ENCODE data around the gene SNRPB.

The SNRPB gene

GRCh38 chr20:2420510-2420909 lies 50.1 kb downstream of the SNRPB start:
- DNase-seq (ENCODE audit: low read depth) = no peak

DNA sequence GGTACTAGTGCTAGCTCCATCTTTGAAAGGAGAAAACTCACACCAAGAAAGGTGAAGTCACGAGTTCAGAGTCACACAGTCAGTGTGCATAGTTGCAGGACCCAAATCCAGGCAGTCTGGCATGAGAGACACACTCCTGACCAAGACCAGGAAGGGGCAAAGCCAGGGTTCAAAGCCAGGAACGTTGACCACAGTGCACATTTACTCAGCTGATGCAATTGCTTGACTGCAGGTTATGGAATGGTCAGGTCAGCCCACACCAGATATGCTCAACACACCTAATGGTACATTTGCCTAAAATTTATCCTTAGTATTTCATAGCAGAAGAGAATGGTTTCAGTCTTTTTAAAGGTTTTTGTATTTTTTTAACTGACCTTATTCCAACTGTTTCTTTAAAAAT lies 52.2 kb downstream of the SNRPB start:
- DNase-seq (ENCODE audit: low read depth) = no peak

- DNase-seq (ENCODE audit: low read depth) = no peak
Observed at GRCh38 chr20:2417213-2417541, 53.4 kb downstream of the SNRPB start.

DNA sequence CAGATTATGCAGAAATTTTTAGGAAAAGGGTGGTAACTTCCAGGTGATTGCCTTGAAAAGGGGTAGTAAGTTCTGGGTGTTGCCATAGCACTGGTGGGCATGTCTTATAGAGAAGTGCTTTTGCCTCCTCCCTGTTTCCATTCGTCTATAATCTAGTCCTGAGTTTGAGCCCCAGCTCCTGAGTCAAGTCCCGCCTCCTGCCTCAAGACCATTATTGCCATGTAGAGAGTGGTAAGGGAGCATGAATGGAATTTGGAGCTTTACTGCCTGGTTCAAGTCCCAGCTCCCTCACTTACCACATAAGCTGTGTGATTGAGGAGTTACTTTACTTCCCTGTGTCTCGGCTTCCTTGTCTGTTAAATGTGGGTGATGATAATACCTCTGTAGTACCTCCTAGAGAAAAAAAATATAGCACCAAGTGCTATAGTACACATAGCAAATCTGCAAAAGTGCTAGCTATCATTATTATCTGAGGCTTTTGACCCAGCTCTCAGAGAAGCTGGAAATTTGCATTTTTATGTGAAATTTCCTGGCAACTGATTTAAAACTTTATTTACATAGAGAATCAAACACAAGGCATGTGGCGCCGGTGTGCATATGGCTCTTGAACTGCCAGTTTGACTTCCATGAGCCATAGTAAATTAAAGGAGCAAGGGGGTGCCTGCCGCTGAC lies 53.9 kb downstream of the SNRPB start:
- DNase-seq (ENCODE audit: low read depth) = no peak

Data from activated T-helper 1 cell treated with Interleukin-2 at 50 U/mL for 16 hours (primary cell).